ENCODE data around the gene SYCE1L.

GRCh38 chr16:77166726-77167125, 32.5 kb upstream of the SYCE1L start:
- TF ChIP-seq CTCF (conservative IDR thresholded peaks at IDR 0.05; ENCODE audit: low read depth, low read length) (no peak), EZH2 (IDR thresholded peaks at IDR 0.05; ENCODE audit: low read length, unreplicated experiment) (no peak)
